ENCODE measurements around the gene ELN. TPM values are rescaled to one million over a fixed set of nuclear protein-coding genes. Genes with fewer than 3 reads are reported as not detected.

Gene ELN
- total RNA-seq, 3 donors from 2014 or later = 25.9 to 134 (median 31.8) TPM

DNA sequence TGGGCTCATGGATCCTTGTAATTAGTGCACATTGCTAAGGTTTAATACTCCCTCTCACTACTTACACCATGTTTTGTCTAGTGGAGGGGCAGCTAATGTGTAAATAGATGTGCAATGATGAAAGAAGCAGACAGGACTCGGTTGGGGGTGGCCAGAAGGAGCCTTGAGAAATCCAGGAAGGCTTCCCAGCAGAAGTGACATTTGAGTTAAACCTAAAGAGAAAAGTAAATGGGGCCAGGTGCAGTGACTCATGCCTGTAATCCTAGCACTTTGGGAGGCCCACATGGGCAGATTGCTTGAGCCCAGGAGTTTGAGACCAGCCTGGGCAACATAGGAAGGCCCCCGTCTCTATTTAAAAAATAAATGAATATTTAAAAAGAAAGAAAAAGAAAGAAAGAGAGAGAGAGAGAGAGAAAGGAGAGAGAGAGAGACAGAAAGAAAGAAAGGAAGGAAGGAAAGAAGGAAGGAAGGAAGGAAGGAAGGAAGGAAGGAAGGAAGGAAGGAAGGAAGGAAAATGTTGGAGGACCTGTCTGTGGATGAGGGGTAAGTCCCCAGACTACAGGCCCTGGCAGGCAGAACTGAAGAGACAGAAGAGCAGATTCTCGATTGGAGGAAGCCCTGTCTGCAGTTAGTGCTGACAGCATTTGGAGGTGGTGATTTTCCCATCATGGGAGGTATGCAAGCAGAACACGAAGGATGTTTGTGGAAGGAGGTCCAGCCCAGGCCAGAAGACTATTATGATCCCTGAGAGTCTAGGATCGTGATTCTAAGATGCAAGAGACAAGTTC is 3.6 kb downstream of the ELN start:
- Histone ChIP-seq H3K27me3 (no peaks in the 10 kb centered on the region), H3K9me3 (no peaks in the 10 kb centered on the region), H3K4me3 (peak overlapping the region in 2 of 3 donors; percentile 58 to 74), H3K4me1 (peaks cover 0 to 20% of the 10 kb centered on the region in 2 donors), H3K36me3 (no peaks in the 10 kb centered on the region), H3K27ac (peak overlapping the region; percentile 53 to 80)
- intact Hi-C loops (cut with DNase I; ENCODE audit: low total_unique reads) = no loop called here
- DNase-seq (ENCODE audit: low spot score in 2 of 2) = no peak
- TF ChIP-seq POLR2AphosphoS5 (IDR thresholded peaks at IDR 0.05) (no peak), POLR2A (IDR thresholded peaks at IDR 0.05) (no peak)
- TF ChIP-seq, protein P1, sequence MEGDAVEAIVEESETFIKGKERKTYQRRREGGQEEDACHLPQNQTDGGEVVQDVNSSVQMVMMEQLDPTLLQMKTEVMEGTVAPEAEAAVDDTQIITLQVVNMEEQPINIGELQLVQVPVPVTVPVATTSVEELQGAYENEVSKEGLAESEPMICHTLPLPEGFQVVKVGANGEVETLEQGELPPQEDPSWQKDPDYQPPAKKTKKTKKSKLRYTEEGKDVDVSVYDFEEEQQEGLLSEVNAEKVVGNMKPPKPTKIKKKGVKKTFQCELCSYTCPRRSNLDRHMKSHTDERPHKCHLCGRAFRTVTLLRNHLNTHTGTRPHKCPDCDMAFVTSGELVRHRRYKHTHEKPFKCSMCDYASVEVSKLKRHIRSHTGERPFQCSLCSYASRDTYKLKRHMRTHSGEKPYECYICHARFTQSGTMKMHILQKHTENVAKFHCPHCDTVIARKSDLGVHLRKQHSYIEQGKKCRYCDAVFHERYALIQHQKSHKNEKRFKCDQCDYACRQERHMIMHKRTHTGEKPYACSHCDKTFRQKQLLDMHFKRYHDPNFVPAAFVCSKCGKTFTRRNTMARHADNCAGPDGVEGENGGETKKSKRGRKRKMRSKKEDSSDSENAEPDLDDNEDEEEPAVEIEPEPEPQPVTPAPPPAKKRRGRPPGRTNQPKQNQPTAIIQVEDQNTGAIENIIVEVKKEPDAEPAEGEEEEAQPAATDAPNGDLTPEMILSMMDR (IDR thresholded peaks at IDR 0.05) = no peak

GRCh38 chr7:74032191-74032490 is 4.2 kb downstream of the ELN start:
- Histone ChIP-seq H3K4me1 (peaks cover 0 to 15% of the 10 kb centered on the region in 2 donors), H3K27ac (peak overlapping the region; percentile 53 to 80), H3K36me3 (no peaks in the 10 kb centered on the region), H3K4me3 (peak overlapping the region in 2 of 3 donors; percentile 58 to 74), H3K9me3 (no peaks in the 10 kb centered on the region), H3K27me3 (no peaks in the 10 kb centered on the region)
- peak in 1 of 2 donors; percentile 87 for DNase-seq (ENCODE audit: low spot score in 2 of 2)
- intact Hi-C loops (cut with DNase I; ENCODE audit: low total_unique reads) = no loop called here
- TF ChIP-seq POLR2A (IDR thresholded peaks at IDR 0.05) (no peak), POLR2AphosphoS5 (IDR thresholded peaks at IDR 0.05) (peak in 2 of 3 donors; percentile 71 to 73)
- TF ChIP-seq, protein P1 (IDR thresholded peaks at IDR 0.05) = no peak

GRCh38 chr7:74032624-74033371 is 4.8 kb downstream of the ELN start:
- TF ChIP-seq POLR2AphosphoS5 (IDR thresholded peaks at IDR 0.05) (no peak), POLR2A (IDR thresholded peaks at IDR 0.05) (no peak)
- TF ChIP-seq, protein P1 (IDR thresholded peaks at IDR 0.05) = no peak
- Histone ChIP-seq H3K4me1 (peaks cover 0 to 10% of the 10 kb centered on the region in 2 donors), H3K9me3 (no peaks in the 10 kb centered on the region), H3K27me3 (no peaks in the 10 kb centered on the region), H3K27ac (peak overlapping the region; percentile 53 to 80), H3K4me3 (peak overlapping the region in 2 of 3 donors; percentile 58 to 74), H3K36me3 (no peaks in the 10 kb centered on the region)
- DNase-seq (ENCODE audit: low spot score in 2 of 2) = no peak
- intact Hi-C loops (cut with DNase I; ENCODE audit: low total_unique reads) = no loop called here

- no peak for DNase-seq (ENCODE audit: low spot score in 2 of 2)
- Histone ChIP-seq H3K27me3 (no peaks in the 10 kb centered on the region), H3K4me3 (peak overlapping the region; percentile 6 to 10 (median 6)), H3K4me1 (peaks cover under 1 to 10% of the 10 kb centered on the region in 2 donors), H3K9me3 (no peaks in the 10 kb centered on the region), H3K27ac (peak overlapping the region; percentile 12 to 80), H3K36me3 (no peaks in the 10 kb centered on the region)
- intact Hi-C loops (cut with DNase I; ENCODE audit: low total_unique reads) = no loop called here
- TF ChIP-seq POLR2A (IDR thresholded peaks at IDR 0.05) (no peak), POLR2AphosphoS5 (IDR thresholded peaks at IDR 0.05) (peak in 1 of 3 donors; percentile 40)
- TF ChIP-seq, protein P1 (IDR thresholded peaks at IDR 0.05) = no peak
These were observed 5.7 kb downstream of the ELN start for GRCh38 chr7:74033372-74034311.
